Dedifferentiated amniotic fluid mesenchymal stem cell (primary cell): ENCODE measurements around the gene ADAM12.

Source experiments
- DNase-seq: peaks from one replicate; pipeline ENCODE4 v3.0.0-alpha.2; 2016; ENCODE audit errors: extremely low spot score

Gene ADAM12

DNA sequence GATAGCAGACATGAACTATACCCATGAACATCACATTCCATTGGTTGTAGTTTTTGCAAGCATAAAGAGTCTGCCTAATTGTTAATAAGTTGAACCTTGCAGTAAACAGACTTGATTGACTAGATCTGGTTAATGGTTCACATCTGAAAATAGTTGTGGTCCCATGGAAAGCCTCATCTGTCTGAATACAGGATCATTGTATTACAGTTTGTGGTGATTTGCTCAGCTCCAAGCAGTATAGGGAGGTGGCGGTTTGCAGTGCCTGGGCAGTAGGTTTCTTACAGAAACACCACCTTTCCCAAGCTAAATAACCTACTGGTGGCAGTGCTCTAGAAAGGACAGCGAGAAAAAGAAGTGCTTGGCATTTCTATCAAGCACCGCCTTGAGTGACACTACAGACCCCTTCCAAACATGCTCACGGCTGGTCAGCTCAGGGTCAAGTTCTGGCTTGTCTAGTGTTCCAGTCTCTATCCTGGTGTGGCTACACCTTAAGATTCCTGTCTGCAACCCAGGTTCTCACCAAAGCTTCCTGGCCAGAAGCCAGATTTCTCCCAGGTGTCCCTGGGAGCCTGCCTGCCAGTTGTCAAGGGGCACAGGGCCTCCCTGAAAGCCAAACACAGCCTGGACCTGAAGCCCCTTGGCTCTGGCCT lies 372.0 kb downstream of the ADAM12 start:
- DNase-seq: no peak

DNA sequence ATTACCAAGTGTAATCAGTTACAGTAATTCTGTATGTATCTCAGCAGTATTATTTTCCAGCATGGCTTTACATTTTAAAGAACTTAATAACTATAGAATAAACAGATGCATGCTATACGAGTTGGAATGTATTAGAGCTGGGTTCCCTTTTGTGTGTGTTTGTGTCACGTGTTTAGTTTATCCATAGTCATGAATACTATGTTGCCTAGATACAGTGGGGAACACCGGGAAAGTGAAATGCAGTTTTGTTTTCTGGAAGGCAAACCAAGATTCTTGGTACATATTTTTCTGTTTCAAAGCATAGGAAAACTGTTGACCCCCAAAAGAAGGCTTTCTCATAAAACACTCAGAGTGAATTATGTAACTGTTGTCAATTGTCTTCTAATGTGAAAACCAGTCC lies 372.9 kb downstream of the ADAM12 start:
- no peak for DNase-seq

DNA sequence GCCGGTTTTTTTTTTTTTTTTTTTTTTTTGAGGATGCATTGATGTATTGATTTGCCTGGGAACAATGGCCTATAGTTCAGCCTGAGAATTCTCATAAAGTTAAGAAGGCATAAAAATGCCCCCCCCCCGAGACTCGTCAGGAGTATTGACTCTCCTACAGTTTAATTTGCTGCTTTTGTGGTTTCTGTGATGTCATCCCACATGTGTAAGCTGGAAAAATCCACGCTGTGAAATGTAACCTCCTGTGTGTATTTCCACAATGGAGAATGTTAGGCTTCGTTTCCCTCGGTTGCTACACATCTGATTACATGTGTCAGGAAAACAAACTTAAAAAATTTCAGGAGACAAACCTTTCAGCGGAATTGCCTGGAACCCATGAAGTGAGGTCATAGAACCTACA lies 374.0 kb downstream of the ADAM12 start:
- no peak for DNase-seq

DNA sequence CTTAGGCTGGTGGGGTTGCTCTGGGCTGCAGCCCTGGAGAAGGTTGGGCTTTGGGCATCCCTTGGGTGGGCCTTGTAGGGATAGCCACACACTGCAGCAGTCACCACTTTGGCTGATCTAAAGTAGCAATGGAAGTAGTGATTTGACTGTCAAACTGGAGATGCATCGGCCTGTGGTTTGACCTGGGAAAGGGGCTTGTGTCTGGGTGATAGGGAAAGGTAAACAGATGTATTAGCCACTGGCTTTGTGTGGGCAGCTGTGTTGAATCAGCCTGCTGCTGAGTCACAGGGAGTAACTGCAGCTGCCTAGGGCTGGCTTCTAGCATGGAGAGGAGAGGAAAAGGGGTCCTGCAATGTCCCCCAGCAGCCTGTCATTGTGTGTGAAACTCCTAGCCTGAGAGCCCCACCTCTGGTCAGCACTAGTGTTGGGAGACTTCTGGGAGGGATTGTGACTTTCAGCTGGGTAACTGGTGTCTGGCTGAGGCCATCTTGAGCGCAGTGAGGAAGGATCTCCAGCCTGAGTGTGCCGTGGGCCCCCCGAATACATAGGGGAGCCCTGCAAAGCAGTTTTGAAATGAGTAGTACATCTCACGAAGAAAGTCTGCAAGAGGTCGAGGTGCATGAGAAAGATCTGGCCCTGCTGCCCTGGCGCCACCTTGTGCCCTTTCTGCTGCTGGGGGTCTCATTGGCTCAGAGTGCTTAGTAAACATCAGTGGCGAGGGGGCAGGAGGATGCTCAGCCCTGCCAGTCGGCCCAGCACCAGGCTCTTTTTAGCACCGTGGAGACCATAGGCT lies 374.6 kb downstream of the ADAM12 start:
- DNase-seq: peak; percentile 45

DNA sequence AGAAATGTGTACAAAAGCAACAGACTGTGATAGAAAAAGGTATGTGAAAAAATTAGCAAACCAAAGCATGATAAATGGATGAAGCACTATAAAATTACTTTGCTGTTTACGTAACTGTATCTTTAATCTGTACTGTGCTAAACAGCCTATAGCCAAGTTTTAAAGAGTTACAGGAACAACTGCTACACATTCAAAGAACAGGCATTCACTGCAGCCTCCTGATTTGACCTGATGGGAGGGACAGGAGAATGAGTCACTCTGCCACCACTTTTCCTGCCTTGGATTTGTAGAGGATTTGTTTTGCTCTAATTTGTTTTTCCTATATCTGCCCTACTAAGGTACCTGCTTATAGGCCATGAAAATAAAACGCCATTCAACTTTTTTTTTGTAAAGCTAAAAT lies 375.8 kb downstream of the ADAM12 start:
- DNase-seq: no peak

DNA sequence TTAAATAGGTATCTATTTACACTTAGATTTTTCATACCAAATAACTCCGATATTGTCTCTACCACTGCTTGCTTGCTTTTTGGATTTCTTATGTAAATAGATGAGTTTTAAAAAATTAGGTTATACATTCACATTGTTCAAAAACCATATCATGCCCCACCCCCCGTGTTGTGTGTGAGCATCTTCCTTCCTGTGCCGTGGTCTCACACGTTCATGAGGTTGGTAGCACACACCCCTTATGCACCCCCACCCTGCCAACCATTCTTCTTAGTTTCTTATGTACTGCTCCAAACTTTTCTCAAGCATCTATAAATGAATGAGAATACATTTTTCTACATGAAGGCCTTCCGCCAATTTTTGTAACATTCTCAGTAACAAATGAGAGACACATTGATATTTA lies 376.3 kb downstream of the ADAM12 start:
- DNase-seq: no peak

DNA sequence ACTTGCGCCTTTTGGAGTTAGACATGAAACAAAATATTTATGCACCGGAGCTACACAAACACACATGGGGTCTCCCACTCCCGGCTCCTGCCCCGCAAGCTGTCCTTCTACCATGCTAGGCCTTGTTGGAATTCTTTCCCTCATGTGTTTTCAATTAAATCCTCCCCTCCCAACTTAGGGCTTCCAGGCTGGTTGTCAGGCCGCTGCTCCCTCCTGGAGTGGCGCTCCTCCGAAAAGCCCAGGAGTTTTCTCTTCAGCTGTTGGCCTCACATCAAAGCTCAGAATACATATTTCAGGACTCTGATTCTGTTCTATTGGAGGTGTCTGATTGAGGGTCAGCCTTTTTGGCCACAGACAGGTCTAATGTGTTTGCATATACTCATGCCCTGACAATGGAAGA lies 378.6 kb downstream of the ADAM12 start:
- no peak for DNase-seq

DNA sequence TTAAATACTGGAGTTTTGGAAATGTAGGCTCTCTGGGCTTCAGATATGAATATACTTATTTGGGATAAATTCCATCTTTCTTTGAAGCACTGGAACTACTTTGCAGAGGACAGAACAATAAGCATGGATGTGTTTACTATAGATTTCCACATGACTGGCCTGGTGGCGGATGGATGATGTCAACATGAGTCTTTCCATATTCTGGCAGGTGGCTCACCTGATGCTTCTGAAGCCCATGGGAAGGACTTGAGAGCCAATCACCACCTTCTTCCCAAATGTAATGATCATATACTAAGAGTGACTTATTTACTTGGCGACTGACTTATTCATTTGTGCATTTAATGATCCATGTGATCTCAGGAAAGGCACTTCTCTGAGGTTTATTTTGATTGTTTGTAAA lies 381.4 kb downstream of the ADAM12 start:
- DNase-seq: no peak

DNA sequence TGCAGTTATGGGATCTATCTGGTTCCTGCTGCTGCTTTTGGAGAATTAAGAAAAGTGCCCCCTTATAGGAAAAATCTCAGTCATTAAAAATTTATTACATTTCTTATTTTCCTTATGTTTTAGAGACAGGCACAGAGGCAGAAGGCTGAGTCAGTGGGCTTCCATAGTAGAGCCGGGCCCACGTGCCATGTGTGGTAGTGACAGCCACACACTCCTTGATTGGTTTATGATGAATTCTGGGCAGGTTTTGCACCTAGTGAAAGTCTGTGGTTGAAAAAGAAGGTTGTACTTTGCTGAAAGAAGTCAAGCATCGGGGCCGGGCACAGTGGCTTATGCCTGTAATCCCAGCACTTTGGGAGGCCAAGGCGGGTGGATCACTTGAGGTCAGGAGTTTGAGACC lies 382.0 kb downstream of the ADAM12 start:
- DNase-seq: no peak

DNA sequence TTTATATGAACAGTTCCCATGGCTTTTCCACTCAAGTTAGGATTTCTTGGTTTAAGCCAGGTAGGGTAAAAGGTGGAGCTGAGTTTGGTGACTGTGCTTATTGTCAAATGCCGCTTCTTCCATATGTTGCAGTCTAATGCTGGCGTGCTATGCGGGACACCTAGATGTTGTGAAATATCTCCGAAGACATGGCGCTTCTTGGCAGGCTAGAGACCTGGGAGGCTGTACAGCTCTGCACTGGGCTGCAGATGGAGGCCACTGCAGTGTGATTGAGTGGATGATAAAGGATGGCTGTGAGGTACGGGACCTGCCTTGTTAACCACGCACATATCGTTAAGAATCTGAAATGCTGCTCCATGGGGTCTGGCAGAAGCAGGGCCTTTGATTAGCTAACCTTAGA lies 383.5 kb downstream of the ADAM12 start:
- DNase-seq: no peak

DNA sequence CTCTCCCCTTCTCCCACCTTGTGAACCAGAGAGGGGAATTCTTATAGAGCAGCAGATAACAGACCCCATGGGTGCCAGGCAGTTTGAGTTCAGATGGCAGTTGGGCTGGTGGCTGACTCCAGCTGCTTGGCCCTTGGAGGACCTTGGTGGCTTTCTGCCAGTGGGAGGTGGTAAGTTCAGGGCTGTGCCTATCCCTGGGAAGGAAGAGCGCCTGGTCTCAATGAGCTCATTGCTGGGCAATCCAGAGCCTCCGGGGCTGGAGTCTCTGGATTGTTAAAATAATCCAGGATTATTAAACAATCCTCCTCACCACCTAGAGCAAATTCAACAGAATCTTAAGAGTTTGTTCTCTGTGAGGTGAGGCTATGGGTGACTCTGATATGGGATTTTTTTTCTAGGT lies 386.7 kb downstream of the ADAM12 start:
- no peak for DNase-seq

DNA sequence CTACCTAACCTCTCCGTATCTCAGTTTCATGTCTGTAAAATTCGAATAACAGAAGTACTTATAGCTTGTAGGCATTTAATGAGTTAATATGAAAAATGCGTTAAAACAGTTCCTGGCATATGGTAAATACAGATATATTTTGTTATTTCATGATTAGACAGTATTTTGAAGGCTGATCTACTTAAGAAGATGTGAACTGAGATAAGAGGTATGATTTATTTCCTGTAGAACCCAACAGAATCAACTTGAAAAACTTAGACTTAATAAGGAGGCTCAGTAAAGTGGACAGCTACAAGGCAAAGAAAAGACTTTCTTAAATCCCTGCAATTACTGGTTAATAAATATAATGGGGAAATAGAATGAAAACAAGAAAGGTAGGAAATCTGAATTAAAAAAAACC lies 388.6 kb downstream of the ADAM12 start:
- no peak for DNase-seq

DNA sequence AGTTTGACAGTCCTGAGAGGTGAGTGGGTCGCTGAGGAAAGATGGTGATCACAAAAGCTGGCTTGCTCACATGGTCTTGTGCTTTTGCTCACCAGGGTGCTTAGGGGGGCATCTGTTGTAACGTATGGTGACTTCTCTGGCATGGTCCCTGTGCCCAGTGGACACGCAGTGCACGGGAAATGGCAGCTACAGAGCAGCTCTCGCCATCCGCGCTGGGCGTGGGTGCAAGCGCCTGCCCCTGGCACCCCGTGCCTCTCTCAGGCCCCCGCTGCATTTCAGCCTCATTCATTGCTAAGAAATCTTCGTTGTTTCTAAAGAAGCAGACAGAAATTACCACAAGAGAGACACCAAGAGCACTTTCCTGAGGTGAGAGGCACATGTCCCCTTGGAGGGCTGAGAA lies 390.7 kb downstream of the ADAM12 start:
- no peak for DNase-seq

DNA sequence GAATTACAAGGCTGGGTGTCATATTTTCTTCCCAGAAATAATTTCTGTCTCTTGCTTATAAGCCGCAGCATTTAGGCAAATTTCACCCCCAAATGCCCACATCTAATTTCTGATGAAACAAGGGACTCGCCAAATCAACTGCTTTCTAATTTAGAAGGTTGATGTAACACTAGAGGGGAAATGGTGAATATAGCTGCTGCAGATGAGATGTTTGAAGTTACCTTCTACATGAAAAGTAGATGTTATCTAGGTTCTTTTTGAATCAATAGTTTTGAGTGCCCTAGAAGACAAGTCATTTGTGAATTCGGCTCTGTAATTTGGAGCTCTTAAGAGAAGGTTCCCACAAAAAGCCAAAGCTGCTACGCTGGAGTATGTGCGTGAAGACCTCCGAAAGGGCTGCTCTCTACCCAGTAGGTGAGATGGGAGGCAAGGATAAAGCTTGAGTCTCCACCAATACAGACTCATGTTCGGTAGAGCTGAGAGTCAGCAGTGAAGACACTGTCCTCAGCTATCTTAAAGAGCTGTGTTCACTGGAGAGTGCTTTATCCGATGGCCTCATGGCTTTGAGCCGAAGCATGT lies 392.5 kb downstream of the ADAM12 start:
- DNase-seq: no peak

DNA sequence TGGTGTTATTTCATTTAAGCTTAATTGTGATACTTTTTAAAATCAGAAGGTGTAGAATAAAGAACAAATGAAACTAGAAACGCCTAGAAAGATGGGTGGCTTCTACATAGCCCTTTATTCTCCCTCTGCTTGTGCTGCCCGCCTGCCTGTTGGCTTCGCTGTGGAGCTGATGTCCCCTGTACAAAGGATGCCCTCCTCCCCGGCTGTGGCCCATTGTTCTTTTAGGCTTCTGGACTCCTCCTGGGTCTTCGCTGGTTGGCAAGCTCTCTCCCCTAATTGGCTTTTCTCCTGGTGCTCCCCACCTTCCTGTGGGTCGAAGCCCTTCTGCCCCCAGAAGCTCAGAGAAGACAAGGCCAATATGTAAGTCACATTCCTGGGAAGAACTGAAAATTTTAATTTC lies 393.7 kb downstream of the ADAM12 start:
- DNase-seq: no peak

DNA sequence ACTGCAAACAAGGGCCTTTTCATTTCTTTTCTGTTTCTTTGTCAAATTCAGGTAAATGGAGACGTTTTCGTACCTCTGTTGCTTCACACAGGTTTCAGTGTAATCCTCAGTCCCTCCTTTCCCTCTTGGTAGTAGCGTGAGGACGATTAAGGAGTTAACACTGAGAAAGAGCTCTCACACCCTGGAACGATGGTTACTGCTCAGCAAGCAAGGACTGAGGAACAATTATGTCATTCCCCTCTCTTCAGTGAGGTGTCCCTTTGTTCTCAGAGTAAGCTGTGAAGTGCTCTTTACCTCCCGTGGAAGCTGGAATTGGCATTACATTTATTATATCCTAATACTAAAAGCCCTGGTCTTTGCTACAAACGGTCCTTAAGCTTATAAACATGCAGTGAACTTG lies 396.0 kb downstream of the ADAM12 start:
- DNase-seq: no peak

DNA sequence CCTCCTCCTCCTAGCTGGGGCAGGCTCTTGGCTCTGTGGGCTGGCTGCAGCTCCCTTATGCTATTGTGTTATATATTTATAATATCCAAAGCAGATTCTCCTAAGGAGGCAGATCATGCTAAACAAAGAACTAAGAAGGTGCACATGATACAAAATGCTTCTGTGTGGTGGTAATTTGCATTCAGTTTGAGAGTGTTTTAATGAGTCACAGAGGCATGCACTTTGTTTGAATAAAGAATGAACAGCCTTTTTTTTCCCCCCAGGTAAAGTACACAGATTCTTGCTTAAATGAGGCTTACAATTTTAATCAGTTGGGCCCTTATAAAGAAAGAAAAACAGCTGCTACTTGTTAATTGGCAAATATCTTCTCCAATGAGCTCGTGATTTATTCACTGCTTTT lies 396.9 kb downstream of the ADAM12 start:
- no peak for DNase-seq

DNA sequence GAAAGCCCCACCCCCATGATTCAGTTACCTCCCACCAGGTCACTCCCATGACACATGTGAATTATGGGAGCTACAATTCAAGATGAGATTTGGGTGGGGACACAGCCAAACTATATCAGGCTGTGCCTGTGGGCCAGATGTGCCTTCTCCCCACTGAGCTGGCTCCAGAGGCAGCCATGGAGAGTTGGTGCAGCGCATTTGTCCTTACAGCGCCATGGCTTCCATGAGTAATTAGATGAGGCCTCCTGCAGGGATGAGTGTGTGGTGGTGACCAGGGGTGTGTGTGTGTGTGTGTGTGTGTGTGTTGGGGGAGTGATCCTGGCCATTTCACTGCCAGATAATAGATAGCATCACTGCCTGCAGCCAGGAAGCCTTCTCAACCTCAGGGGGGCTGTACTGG lies 397.3 kb downstream of the ADAM12 start:
- no peak for DNase-seq

DNA sequence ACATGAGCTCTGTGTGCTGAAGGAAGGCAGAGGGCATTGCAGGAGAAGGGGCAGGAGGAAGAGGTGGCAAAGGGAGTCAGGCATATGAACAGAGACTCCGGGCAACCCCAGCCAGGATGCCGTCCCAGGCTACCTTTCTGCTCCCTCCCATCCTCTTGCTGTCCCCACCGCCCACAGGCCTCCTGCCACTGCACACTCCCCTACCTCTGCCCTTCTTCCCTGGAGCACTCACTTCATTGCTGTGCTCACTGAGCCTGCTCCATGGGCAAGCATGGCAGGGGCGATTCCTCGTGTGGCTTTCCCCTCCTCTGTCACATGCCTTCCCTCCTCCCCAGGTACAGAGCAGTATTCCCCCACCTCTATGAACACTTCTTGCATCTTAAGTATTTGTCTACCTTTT lies 398.5 kb downstream of the ADAM12 start:
- no peak for DNase-seq

DNA sequence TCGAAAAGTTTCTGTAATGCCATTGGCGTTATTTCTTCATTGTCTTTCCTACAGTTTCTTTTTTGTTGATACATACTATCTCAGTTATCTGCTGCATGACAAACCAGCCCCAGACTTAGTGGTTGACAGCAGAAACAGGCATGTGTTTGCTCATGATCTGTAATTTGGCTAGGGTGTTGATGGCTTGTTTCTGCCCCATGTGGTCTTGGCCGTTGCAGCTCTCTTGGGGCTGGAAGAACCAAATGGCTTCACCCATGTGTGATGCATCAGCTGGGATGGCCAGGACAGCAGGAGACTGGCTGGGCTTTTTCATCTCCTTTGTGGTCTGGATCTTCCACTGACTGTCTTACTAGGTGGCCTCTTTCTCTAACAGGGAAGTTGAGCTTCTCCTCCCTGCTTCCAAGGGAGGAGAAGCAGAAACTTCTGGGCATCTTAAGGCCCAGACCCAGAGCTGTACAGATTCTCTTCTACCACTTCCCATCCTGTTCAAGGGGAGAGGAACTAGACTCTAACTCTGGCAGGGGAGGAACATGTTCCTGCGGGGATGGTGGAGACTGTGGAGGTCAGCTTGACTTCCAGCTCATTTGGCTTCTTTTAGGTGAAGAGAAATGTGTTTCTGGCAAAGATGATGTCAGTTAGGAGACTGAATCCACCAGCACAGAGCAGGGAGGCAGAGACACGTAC lies 402.6 kb downstream of the ADAM12 start:
- no peak for DNase-seq

DNA sequence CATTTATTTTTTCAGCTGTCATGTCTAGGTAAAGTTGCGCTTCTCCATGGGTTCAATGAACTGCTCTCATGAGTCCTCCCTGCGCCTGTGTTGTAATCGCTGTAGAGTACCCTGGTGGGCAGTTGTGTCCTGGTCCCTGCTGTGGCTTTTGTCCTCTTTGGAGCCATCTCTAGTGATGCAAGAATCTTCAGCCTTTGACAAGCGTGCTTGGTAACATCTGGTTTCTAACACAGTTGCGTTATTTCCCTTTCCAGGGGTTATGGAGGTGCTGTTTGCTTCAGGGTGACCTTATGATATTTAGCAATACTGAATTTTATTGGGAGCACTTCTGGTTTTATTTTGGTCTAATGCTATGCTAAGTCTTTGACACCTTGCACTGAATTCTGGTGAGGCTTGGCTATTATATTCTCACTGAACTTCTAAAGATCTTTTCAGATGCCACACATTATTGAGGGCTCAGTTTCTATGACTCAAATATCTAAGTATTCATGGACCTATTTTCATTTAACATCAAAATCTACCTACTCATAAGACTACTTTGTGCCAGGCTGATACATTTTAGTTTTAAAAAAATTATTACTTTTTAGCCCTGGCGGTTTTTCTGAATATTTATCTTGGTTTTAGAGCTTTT lies 403.3 kb downstream of the ADAM12 start:
- no peak for DNase-seq

DNA sequence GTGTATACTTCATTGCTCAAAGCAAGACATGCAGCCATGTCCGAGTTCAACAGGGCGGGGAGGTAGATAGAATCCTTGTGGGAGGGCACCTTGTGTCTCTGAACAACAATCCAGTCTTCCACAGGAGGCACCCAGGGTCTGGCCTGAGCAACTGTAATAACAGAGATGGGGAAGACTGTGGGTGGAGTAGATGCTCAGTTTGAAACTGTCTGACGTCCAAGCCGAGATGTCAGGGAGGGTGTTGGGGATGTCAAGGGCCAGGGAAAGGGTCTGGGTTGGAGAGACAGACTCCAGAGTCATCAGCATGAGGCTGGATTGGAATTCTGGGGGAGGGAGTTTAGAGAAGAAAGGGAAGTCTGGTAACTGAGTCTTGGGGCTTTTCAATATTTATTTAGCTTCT lies 403.9 kb downstream of the ADAM12 start:
- DNase-seq: no peak
